Astrocyte (in vitro differentiated cells and primary cell): Measurements from ENCODE around the gene KCNQ4. TPM values are rescaled to one million over a fixed set of nuclear protein-coding genes. Genes with fewer than 3 reads are reported as not detected.

ENCODE experiments used
- DNase-seq: peaks from one replicate; pipeline ENCODE4 v3.0.0-alpha.2; 2010; ENCODE audit warnings: low read depth
- FAIRE-seq: peaks from 2 replicates; lab custom pipeline; 2011; peaks lifted over from hg19 to GRCh38; lab: Jason Lieb, UNC
- H2AFZ ChIP-seq: 2 replicates; pipeline ENCODE4 v1.6.0; 2012; ENCODE audit warnings: low read depth, low read length, inconsistent platforms
- H3K27ac ChIP-seq: 2 replicates; pipeline ENCODE4 v1.5.1; 2011; ENCODE audit warnings: low read depth, low read length, inconsistent platforms
- H3K27me3 ChIP-seq: 2 replicates; pipeline ENCODE4 v1.6.0; 2011; ENCODE audit warnings: low read length, inconsistent platforms; ENCODE audit not compliant: insufficient read depth
- H3K36me3 ChIP-seq: 2 replicates; pipeline ENCODE4 v1.5.1; 2011; ENCODE audit warnings: low read length, inconsistent platforms; ENCODE audit not compliant: insufficient read depth
- H3K4me1 ChIP-seq: 2 replicates; pipeline ENCODE4 v1.5.1; 2011; ENCODE audit warnings: low read length, inconsistent platforms; ENCODE audit not compliant: insufficient read depth
- H3K4me2 ChIP-seq: 2 replicates; pipeline ENCODE4 v1.6.0; 2012; ENCODE audit warnings: low read length, inconsistent platforms
- H3K4me3 ChIP-seq: 2 replicates; pipeline ENCODE4 v1.5.1; 2011; ENCODE audit warnings: low read depth, mild to moderate bottlenecking, low read length, inconsistent platforms; ENCODE audit not compliant: insufficient read depth
- H3K79me2 ChIP-seq: 2 replicates; pipeline ENCODE4 v1.6.0; 2012; ENCODE audit warnings: mild to moderate bottlenecking, low read length, inconsistent platforms; ENCODE audit not compliant: insufficient read depth
- H3K9ac ChIP-seq: 2 replicates; pipeline ENCODE4 v1.6.0; 2012; ENCODE audit warnings: mild to moderate bottlenecking, low read length, inconsistent platforms
- H3K9me3 ChIP-seq: 2 replicates; pipeline ENCODE4 v1.5.1; 2012; ENCODE audit warnings: low read depth, mild to moderate bottlenecking, low read length, inconsistent platforms; ENCODE audit not compliant: insufficient read depth
- H4K20me1 ChIP-seq: 2 replicates; pipeline ENCODE4 v1.6.0; 2012; ENCODE audit warnings: low read length, inconsistent platforms; ENCODE audit not compliant: insufficient read depth
- H3K27ac Mint-ChIP-seq: one replicate; pipeline ENCODE4 v1.8.0; 2021; ENCODE audit warnings: mild to moderate bottlenecking, mixed read lengths; ENCODE audit not compliant: unreplicated experiment
- H3K27me3 Mint-ChIP-seq: one replicate; pipeline ENCODE4 v1.8.0; 2021; ENCODE audit warnings: low read depth, mixed read lengths; ENCODE audit not compliant: unreplicated experiment
- H3K36me3 Mint-ChIP-seq: one replicate; pipeline ENCODE4 v1.8.0; 2021; ENCODE audit warnings: low read depth, mixed read lengths; ENCODE audit not compliant: unreplicated experiment
- H3K4me1 Mint-ChIP-seq: one replicate; pipeline ENCODE4 v1.8.0; 2021; ENCODE audit warnings: low read depth, mixed read lengths; ENCODE audit not compliant: unreplicated experiment
- H3K4me3 Mint-ChIP-seq: one replicate; pipeline ENCODE4 v1.8.0; 2021; ENCODE audit warnings: mild to moderate bottlenecking, moderate library complexity, mixed read lengths; ENCODE audit not compliant: unreplicated experiment
- H3K9me3 Mint-ChIP-seq: one replicate; pipeline ENCODE4 v1.8.0; 2021; ENCODE audit warnings: mild to moderate bottlenecking, mixed read lengths; ENCODE audit not compliant: unreplicated experiment
- EZH2 ChIP-seq: IDR thresholded peaks from 2 replicates; pipeline ENCODE4 v1.6.1; 2012; ENCODE audit warnings: mild to moderate bottlenecking, low read length, inconsistent platforms; ENCODE audit not compliant: insufficient read depth
- total RNA-seq: library from RNA; stranded (reverse); gene quantifications from 2 replicates; pipeline ENCODE4 v1.2.1, GENCODE V29; 2021
- TF ChIP-seq, protein P1 (sequence below): IDR thresholded peaks from 2 replicates; pipeline ENCODE4 v1.5.1; 2011; ENCODE audit warnings: low read depth, mild to moderate bottlenecking, inconsistent platforms, low read length, moderate library complexity; ENCODE audit not compliant: insufficient read depth

Gene KCNQ4
- total RNA-seq, 1 donor from 2014 or later = 0.89 TPM

- Histone ChIP-seq H3K9ac (peak overlapping the region; percentile 37), H3K36me3 (no peaks in the 10 kb centered on the region), H3K9me3 (peaks cover 3% of the 10 kb centered on the region), H3K4me3 (no peak overlapping the region), H4K20me1 (no peaks in the 10 kb centered on the region), H2AFZ (no peak overlapping the region), H3K4me2 (peak overlapping the region; percentile 31), H3K27me3 (no peaks in the 10 kb centered on the region), H3K79me2 (no peaks in the 10 kb centered on the region), H3K4me1 (peaks cover 42% of the 10 kb centered on the region), H3K27ac (peak overlapping the region; percentile 58)
- peaks cover 35% of the 10 kb centered on the region for H3K4me1 Mint-ChIP-seq
- no peak for FAIRE-seq
- peak; percentile 46 for DNase-seq
- H3K9me3 Mint-ChIP-seq = peaks cover 4% of the 10 kb centered on the region
- H3K36me3 Mint-ChIP-seq = no peaks in the 10 kb centered on the region
- peak overlapping the region; percentile 91 for H3K27ac Mint-ChIP-seq
- no peak overlapping the region for H3K4me3 Mint-ChIP-seq
- TF ChIP-seq, protein P1, sequence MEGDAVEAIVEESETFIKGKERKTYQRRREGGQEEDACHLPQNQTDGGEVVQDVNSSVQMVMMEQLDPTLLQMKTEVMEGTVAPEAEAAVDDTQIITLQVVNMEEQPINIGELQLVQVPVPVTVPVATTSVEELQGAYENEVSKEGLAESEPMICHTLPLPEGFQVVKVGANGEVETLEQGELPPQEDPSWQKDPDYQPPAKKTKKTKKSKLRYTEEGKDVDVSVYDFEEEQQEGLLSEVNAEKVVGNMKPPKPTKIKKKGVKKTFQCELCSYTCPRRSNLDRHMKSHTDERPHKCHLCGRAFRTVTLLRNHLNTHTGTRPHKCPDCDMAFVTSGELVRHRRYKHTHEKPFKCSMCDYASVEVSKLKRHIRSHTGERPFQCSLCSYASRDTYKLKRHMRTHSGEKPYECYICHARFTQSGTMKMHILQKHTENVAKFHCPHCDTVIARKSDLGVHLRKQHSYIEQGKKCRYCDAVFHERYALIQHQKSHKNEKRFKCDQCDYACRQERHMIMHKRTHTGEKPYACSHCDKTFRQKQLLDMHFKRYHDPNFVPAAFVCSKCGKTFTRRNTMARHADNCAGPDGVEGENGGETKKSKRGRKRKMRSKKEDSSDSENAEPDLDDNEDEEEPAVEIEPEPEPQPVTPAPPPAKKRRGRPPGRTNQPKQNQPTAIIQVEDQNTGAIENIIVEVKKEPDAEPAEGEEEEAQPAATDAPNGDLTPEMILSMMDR = no peak
- TF ChIP-seq EZH2 = no peak
- peaks cover 2% of the 10 kb centered on the region for H3K27me3 Mint-ChIP-seq
Measured at GRCh38 chr1:40876891-40877290, 93.3 kb downstream of the KCNQ4 start.

DNA sequence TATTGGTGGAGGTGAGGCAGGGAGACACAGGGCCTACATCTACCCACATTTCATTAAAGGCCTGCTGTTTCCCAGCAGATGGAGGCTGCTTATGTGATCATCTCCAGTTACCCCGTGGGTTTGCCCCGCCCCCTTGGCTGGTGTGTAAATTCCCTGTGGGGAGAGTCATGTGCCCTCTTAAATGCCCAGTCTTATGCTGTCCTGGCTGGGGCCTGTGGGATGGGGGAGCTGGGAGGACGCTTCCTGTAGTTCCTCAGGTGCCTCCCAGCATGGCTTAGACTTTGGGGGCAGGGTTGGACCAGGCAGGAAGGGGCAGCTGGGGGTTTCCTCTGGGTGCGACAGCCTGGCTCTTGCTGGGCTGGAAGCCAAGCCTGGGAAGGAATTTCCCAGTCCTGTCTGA, 94.1 kb downstream of the KCNQ4 start:
- Histone ChIP-seq H3K79me2 (no peaks in the 10 kb centered on the region), H2AFZ (peak overlapping the region; percentile 69), H3K27me3 (no peaks in the 10 kb centered on the region), H3K9me3 (peaks cover 3% of the 10 kb centered on the region), H3K4me3 (no peak overlapping the region), H4K20me1 (no peaks in the 10 kb centered on the region), H3K4me1 (peaks cover 42% of the 10 kb centered on the region), H3K27ac (peak overlapping the region; percentile 58), H3K36me3 (no peaks in the 10 kb centered on the region), H3K4me2 (peak overlapping the region; percentile 31), H3K9ac (peak overlapping the region; percentile 37)
- Mint-ChIP-seq H3K27ac (peak overlapping the region; percentile 91), H3K9me3 (peaks cover 4% of the 10 kb centered on the region), H3K36me3 (no peaks in the 10 kb centered on the region), H3K27me3 (peaks cover 2% of the 10 kb centered on the region), H3K4me3 (no peak overlapping the region), H3K4me1 (peaks cover 34% of the 10 kb centered on the region)
- TF ChIP-seq, protein P1 = no peak
- TF ChIP-seq EZH2 = no peak
- peak; percentile 91 for DNase-seq
- FAIRE-seq = no peak

GRCh38 chr1:40878906-40879305, 95.3 kb downstream of the KCNQ4 start:
- no peak overlapping the region for H2AFZ ChIP-seq
- H3K27ac Mint-ChIP-seq = peak overlapping the region; percentile 66

More at GRCh38 chr1:40878906-40879305, 95.3 kb downstream of the KCNQ4 start:
- H3K9me3 ChIP-seq = peaks cover 3% of the 10 kb centered on the region
- no peaks in the 10 kb centered on the region for H3K79me2 ChIP-seq
- Mint-ChIP-seq H3K36me3 (no peaks in the 10 kb centered on the region), H3K4me3 (no peak overlapping the region), H3K4me1 (peaks cover 31% of the 10 kb centered on the region), H3K27me3 (peaks cover 5% of the 10 kb centered on the region), H3K9me3 (peaks cover 4% of the 10 kb centered on the region)
- H3K27me3 ChIP-seq = no peaks in the 10 kb centered on the region
- H3K4me1 ChIP-seq = peaks cover 36% of the 10 kb centered on the region
- no peak overlapping the region for H3K9ac ChIP-seq
- DNase-seq (no peak), FAIRE-seq (no peak)
- H3K27ac ChIP-seq = no peak overlapping the region
- H4K20me1 ChIP-seq = no peaks in the 10 kb centered on the region
- H3K36me3 ChIP-seq = no peaks in the 10 kb centered on the region
- TF ChIP-seq, protein P1 = no peak
- TF ChIP-seq EZH2 = no peak
- no peak overlapping the region for H3K4me3 ChIP-seq
- no peak overlapping the region for H3K4me2 ChIP-seq
